Stimulated activated memory B cell treated with anti-CD40 and anti-IgM and Interleukin-4, amounts not matched to agents 10 μg/mL and 1 μg/mL and 100 μg/mL, for 72 hours (primary cell): Measurements from ENCODE around the gene NDUFS1.
"Not testable (repeated sequence)": the region's sequence is repeated elsewhere in the genome, so short reads cannot be mapped to it uniquely, and the experiment has no call there.

Experiments used
- ATAC-seq: fragments of 150-1000 bp; cut with Tn5 transposase; 2 replicates; pipeline ENCODE4 v1.10.0; 2021
- H3K27ac Mint-ChIP-seq: one replicate; pipeline ENCODE4 v1.8.0; 2022; ENCODE audit warnings: mild to moderate bottlenecking, mixed read lengths
- H3K27me3 Mint-ChIP-seq: one replicate; pipeline ENCODE4 v1.8.0; 2022; ENCODE audit warnings: mixed read lengths
- H3K36me3 Mint-ChIP-seq: one replicate; pipeline ENCODE4 v1.8.0; 2022; ENCODE audit warnings: mixed read lengths
- H3K4me1 Mint-ChIP-seq: one replicate; pipeline ENCODE4 v1.8.0; 2022; ENCODE audit warnings: mixed read lengths
- H3K4me3 Mint-ChIP-seq: one replicate; pipeline ENCODE4 v1.8.0; 2022; ENCODE audit warnings: mild to moderate bottlenecking, moderate library complexity, mixed read lengths
- H3K9me3 Mint-ChIP-seq: one replicate; pipeline ENCODE4 v1.8.0; 2022; ENCODE audit warnings: mixed read lengths

Gene NDUFS1

GRCh38 chr2:206159346-206160124 is at the start of gene NDUFS1, which contains the start of gene EEF1B2:
TSS of gene NDUFS1 (minus strand) at chr2:206159444. CDS start at chr2:206153678, 5,766 bp downstream.
TSS of gene EEF1B2 (plus strand) at chr2:206159895. CDS start at chr2:206159980, 85 bp downstream.
- Mint-ChIP-seq H3K4me1 (peaks cover 42% of the 10 kb centered on the region), H3K9me3 (no peaks in the 10 kb centered on the region), H3K27ac (peak within 1 kb of the TSS; percentile 95)

GRCh38 chr2:206208900-206209299 is 49.7 kb upstream of the NDUFS1 start:
- no peak overlapping the region for H3K4me3 Mint-ChIP-seq
- H3K36me3 Mint-ChIP-seq = no peaks in the 10 kb centered on the region
- no peak overlapping the region for H3K27ac Mint-ChIP-seq
- no peaks in the 10 kb centered on the region for H3K9me3 Mint-ChIP-seq
- no peak for ATAC-seq
- H3K27me3 Mint-ChIP-seq = peaks cover under 1% of the 10 kb centered on the region
- no peaks in the 10 kb centered on the region for H3K4me1 Mint-ChIP-seq

More at GRCh38 chr2:206159346-206160124, at the start of gene NDUFS1, which contains the start of gene EEF1B2:
- H3K36me3 Mint-ChIP-seq = peaks cover 37% of the 10 kb centered on the region
- peak; percentile 96 for ATAC-seq
- H3K27me3 Mint-ChIP-seq = no peaks in the 10 kb centered on the region
- peak within 1 kb of the TSS; percentile 93 for H3K4me3 Mint-ChIP-seq

- H3K4me3 Mint-ChIP-seq, H3K9me3 Mint-ChIP-seq, H3K27ac Mint-ChIP-seq, H3K4me1 Mint-ChIP-seq, ATAC-seq, H3K27me3 Mint-ChIP-seq, H3K36me3 Mint-ChIP-seq: not testable (repeated sequence)
Observed at GRCh38 chr2:206207316-206207715, 48.1 kb upstream of the NDUFS1 start.

- Mint-ChIP-seq H3K27ac (no peak overlapping the region), H3K4me1 (no peaks in the 10 kb centered on the region), H3K4me3 (no peak overlapping the region), H3K36me3 (no peaks in the 10 kb centered on the region), H3K9me3 (peaks cover 2% of the 10 kb centered on the region), H3K27me3 (peaks cover 8% of the 10 kb centered on the region)
- no peak for ATAC-seq
Observed at GRCh38 chr2:206204710-206205109, 45.5 kb upstream of the NDUFS1 start.

GRCh38 chr2:206203331-206203730 is 44.1 kb upstream of the NDUFS1 start:
- H3K27ac Mint-ChIP-seq = no peak overlapping the region
- H3K36me3 Mint-ChIP-seq = no peaks in the 10 kb centered on the region
- H3K27me3 Mint-ChIP-seq = peaks cover 8% of the 10 kb centered on the region
- H3K4me3 Mint-ChIP-seq = no peak overlapping the region
- ATAC-seq = no peak
- peaks cover 2% of the 10 kb centered on the region for H3K9me3 Mint-ChIP-seq
- H3K4me1 Mint-ChIP-seq = no peaks in the 10 kb centered on the region

GRCh38 chr2:206202446-206202845 is 43.2 kb upstream of the NDUFS1 start:
- Mint-ChIP-seq H3K36me3 (no peaks in the 10 kb centered on the region), H3K27ac (no peak overlapping the region), H3K9me3 (peaks cover 2% of the 10 kb centered on the region), H3K27me3 (peaks cover 16% of the 10 kb centered on the region), H3K4me3 (no peak overlapping the region), H3K4me1 (no peaks in the 10 kb centered on the region)
- ATAC-seq = no peak

GRCh38 chr2:206201075-206201848 is 42.0 kb upstream of the NDUFS1 start:
- H3K4me1 Mint-ChIP-seq = no peaks in the 10 kb centered on the region
- ATAC-seq = no peak
- peaks cover 2% of the 10 kb centered on the region for H3K9me3 Mint-ChIP-seq
- H3K36me3 Mint-ChIP-seq = no peaks in the 10 kb centered on the region
- peaks cover 28% of the 10 kb centered on the region for H3K27me3 Mint-ChIP-seq
- no peak overlapping the region for H3K4me3 Mint-ChIP-seq
- no peak overlapping the region for H3K27ac Mint-ChIP-seq

GRCh38 chr2:206198677-206199076 is 39.4 kb upstream of the NDUFS1 start:
- Mint-ChIP-seq H3K27me3 (peaks cover 31% of the 10 kb centered on the region), H3K27ac (no peak overlapping the region), H3K4me3 (no peak overlapping the region), H3K4me1 (no peaks in the 10 kb centered on the region), H3K36me3 (no peaks in the 10 kb centered on the region), H3K9me3 (peaks cover 2% of the 10 kb centered on the region)
- no peak for ATAC-seq

GRCh38 chr2:206193671-206194357 is 34.6 kb upstream of the NDUFS1 start:
- Mint-ChIP-seq H3K9me3 (no peaks in the 10 kb centered on the region), H3K4me1 (no peaks in the 10 kb centered on the region), H3K4me3 (no peak overlapping the region), H3K27me3 (peaks cover 34% of the 10 kb centered on the region), H3K27ac (no peak overlapping the region), H3K36me3 (no peaks in the 10 kb centered on the region)
- ATAC-seq = no peak

- no peak overlapping the region for H3K27ac Mint-ChIP-seq
- peaks cover 25% of the 10 kb centered on the region for H3K27me3 Mint-ChIP-seq
- no peaks in the 10 kb centered on the region for H3K36me3 Mint-ChIP-seq
- no peaks in the 10 kb centered on the region for H3K9me3 Mint-ChIP-seq
- no peak for ATAC-seq
- H3K4me1 Mint-ChIP-seq = no peaks in the 10 kb centered on the region
- H3K4me3 Mint-ChIP-seq = no peak overlapping the region
Observed at GRCh38 chr2:206192157-206192556, 32.9 kb upstream of the NDUFS1 start.

GRCh38 chr2:206190689-206191088 is 31.4 kb upstream of the NDUFS1 start:
- H3K9me3 Mint-ChIP-seq = no peaks in the 10 kb centered on the region
- no peak overlapping the region for H3K27ac Mint-ChIP-seq
- H3K4me1 Mint-ChIP-seq = no peaks in the 10 kb centered on the region
- no peak for ATAC-seq
- peaks cover 15% of the 10 kb centered on the region for H3K27me3 Mint-ChIP-seq
- H3K36me3 Mint-ChIP-seq = no peaks in the 10 kb centered on the region
- H3K4me3 Mint-ChIP-seq = no peak overlapping the region

GRCh38 chr2:206190111-206190510 is 30.9 kb upstream of the NDUFS1 start:
- ATAC-seq = no peak
- H3K27ac Mint-ChIP-seq = no peak overlapping the region
- peaks cover 15% of the 10 kb centered on the region for H3K27me3 Mint-ChIP-seq

GRCh38 chr2:206189691-206190090 is 30.4 kb upstream of the NDUFS1 start:
- Mint-ChIP-seq H3K27ac (no peak overlapping the region), H3K4me3 (no peak overlapping the region), H3K27me3 (peaks cover 15% of the 10 kb centered on the region), H3K36me3 (no peaks in the 10 kb centered on the region), H3K4me1 (no peaks in the 10 kb centered on the region), H3K9me3 (no peaks in the 10 kb centered on the region)
- no peak for ATAC-seq

More at GRCh38 chr2:206190111-206190510, 30.9 kb upstream of the NDUFS1 start:
- H3K4me3 Mint-ChIP-seq = no peak overlapping the region
- H3K36me3 Mint-ChIP-seq = no peaks in the 10 kb centered on the region
- no peaks in the 10 kb centered on the region for H3K4me1 Mint-ChIP-seq
- no peaks in the 10 kb centered on the region for H3K9me3 Mint-ChIP-seq

GRCh38 chr2:206181526-206181925 is 22.3 kb upstream of the NDUFS1 start:
- H3K4me3 Mint-ChIP-seq, H3K4me1 Mint-ChIP-seq, H3K9me3 Mint-ChIP-seq: not testable (repeated sequence)

GRCh38 chr2:206176901-206177300 is 17.7 kb upstream of the NDUFS1 start:
- no peaks in the 10 kb centered on the region for H3K36me3 Mint-ChIP-seq
- no peak for ATAC-seq

More at GRCh38 chr2:206181526-206181925, 22.3 kb upstream of the NDUFS1 start:
- H3K27me3 Mint-ChIP-seq, H3K27ac Mint-ChIP-seq, H3K36me3 Mint-ChIP-seq, ATAC-seq: not testable (repeated sequence)

More at GRCh38 chr2:206176901-206177300, 17.7 kb upstream of the NDUFS1 start:
- Mint-ChIP-seq H3K4me1 (no peaks in the 10 kb centered on the region), H3K27ac (no peak overlapping the region), H3K9me3 (no peaks in the 10 kb centered on the region), H3K4me3 (no peak overlapping the region), H3K27me3 (no peaks in the 10 kb centered on the region)
